DND-41 (cell line): ENCODE measurements around the gene KLK2.

Experiments
- ATAC-seq: fragments of 200-7000 bp; cut with Tn5 transposase; 3 replicates; pipeline ENCODE4 v1.9.1; 2021; ENCODE audit warnings: low read depth; ENCODE audit not compliant: insufficient read depth
- DNase-seq: peaks from one replicate; pipeline ENCODE4 v3.0.0-alpha.2; 2020
- H2AFZ ChIP-seq: 2 replicates; pipeline ENCODE4 v1.6.0; 2012; ENCODE audit warnings: low read depth, low read length
- H3K27ac ChIP-seq: 2 replicates; pipeline ENCODE4 v1.5.1; 2012; ENCODE audit warnings: low read length, inconsistent platforms
- H3K27me3 ChIP-seq: fragments of 200-600 bp; sonication (generic); 2 replicates; pipeline ENCODE4 v1.6.0; 2012; ENCODE audit warnings: low read length, mild to moderate bottlenecking, inconsistent platforms; ENCODE audit not compliant: insufficient read depth, poor library complexity
- H3K36me3 ChIP-seq: 2 replicates; pipeline ENCODE4 v1.5.1; 2012; ENCODE audit warnings: low read length, inconsistent platforms; ENCODE audit not compliant: insufficient read depth
- H3K4me1 ChIP-seq: 2 replicates; pipeline ENCODE4 v1.5.1; 2012; ENCODE audit warnings: mild to moderate bottlenecking, low read length; ENCODE audit not compliant: insufficient read depth
- H3K4me2 ChIP-seq: 2 replicates; pipeline ENCODE4 v1.6.0; 2012; ENCODE audit warnings: mild to moderate bottlenecking, moderate library complexity, low read length, inconsistent platforms; ENCODE audit not compliant: insufficient read depth
- H3K4me3 ChIP-seq, 2 experiments: fragments of 200-600 bp in 1 of 2; shearing (Covaris generic) in 1 of 2; 2 replicates each; pipeline ENCODE4 v1.5.1; 2012 to 2016; ENCODE audit warnings: inconsistent platforms in 2 of 2, low read length in 2 of 2, mild to moderate bottlenecking in 2 of 2, low read depth in 1 of 2, moderate library complexity in 1 of 2
- H3K79me2 ChIP-seq: 2 replicates; pipeline ENCODE4 v1.6.0; 2012; ENCODE audit warnings: low read length, inconsistent platforms; ENCODE audit not compliant: insufficient read depth
- H3K9ac ChIP-seq: 2 replicates; pipeline ENCODE4 v1.6.0; 2012; ENCODE audit warnings: low read depth, mild to moderate bottlenecking, inconsistent platforms, low read length, moderate library complexity
- H3K9me3 ChIP-seq: 2 replicates; pipeline ENCODE4 v1.5.1; 2012; ENCODE audit warnings: low read length, moderate library complexity, mild to moderate bottlenecking, inconsistent platforms; ENCODE audit not compliant: insufficient read depth, severe bottlenecking
- H4K20me1 ChIP-seq: 2 replicates; pipeline ENCODE4 v1.6.0; 2012; ENCODE audit warnings: low read length; ENCODE audit not compliant: insufficient read depth
- CTCF ChIP-seq: IDR thresholded peaks from 2 replicates; pipeline ENCODE4 v1.5.1; 2012; ENCODE audit warnings: borderline replicate concordance, low read length, moderate library complexity, mild to moderate bottlenecking; ENCODE audit not compliant: poor library complexity, severe bottlenecking; ENCODE audit errors: extremely low read depth
- EZH2 ChIP-seq: IDR thresholded peaks from 3 replicates; pipeline ENCODE4 v1.6.1; 2012; ENCODE audit warnings: borderline replicate concordance, low read depth, mild to moderate bottlenecking, moderate library complexity, low read length, inconsistent platforms; ENCODE audit not compliant: severe bottlenecking

KLK2 gene

DNA sequence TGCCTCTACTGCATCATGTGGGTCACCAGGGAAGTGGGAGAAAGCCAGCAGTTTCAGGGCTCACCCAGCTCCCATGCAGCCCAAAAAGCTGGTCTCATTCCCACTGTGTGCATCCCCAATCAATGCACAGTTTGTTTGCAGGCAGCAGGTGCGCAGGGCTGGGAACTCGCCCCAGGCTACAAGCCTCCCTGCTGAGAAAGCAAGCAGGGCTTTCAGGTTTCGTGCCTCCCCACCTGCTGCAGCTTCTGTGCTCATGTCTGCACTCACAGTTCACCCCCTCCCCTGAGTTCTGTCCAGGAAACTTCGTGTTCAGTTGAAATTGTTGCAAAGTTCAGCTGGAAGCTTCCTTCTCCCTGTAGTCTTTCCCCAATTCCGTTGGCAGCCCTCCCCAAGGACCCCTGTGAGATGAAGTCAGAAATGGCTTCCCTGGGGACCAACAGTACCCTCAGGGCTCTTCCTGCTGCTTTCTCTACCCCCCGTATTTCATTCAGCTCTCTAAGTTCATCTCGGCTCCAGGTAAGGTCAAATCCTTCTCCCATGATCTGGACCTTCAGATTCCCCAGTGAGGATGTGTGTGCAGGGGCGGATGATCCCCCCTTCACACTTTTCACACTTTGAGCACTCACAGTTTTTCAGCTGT, 28.8 kb upstream of the KLK2 start:
- Histone ChIP-seq H3K4me3 (no peak overlapping the region), H3K36me3 (no peaks in the 10 kb centered on the region), H3K27ac (no peak overlapping the region), H3K9me3 (no peaks in the 10 kb centered on the region), H4K20me1 (no peaks in the 10 kb centered on the region), H3K4me2 (no peak overlapping the region), H3K9ac (no peak overlapping the region), H3K4me1 (no peaks in the 10 kb centered on the region), H2AFZ (no peak overlapping the region), H3K27me3 (peaks cover 4% of the 10 kb centered on the region), H3K79me2 (no peaks in the 10 kb centered on the region)
- DNase-seq (no peak), ATAC-seq (no peak)
- TF ChIP-seq CTCF (no peak), EZH2 (no peak)

DNA sequence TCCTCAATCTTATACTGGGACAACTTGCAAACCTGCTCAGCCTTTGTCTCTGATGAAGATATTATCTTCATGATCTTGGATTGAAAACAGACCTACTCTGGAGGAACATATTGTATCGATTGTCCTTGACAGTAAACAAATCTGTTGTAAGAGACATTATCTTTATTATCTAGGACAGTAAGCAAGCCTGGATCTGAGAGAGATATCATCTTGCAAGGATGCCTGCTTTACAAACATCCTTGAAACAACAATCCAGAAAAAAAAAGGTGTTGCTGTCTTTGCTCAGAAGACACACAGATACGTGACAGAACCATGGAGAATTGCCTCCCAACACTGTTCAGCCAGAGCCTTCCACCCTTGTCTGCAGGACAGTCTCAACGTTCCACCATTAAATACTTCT, 22.5 kb upstream of the KLK2 start:
- Histone ChIP-seq H3K27ac (no peak overlapping the region), H2AFZ (no peak overlapping the region), H3K27me3 (peaks cover 4% of the 10 kb centered on the region), H3K9me3 (no peaks in the 10 kb centered on the region), H3K4me1 (no peaks in the 10 kb centered on the region), H3K36me3 (no peaks in the 10 kb centered on the region), H4K20me1 (no peaks in the 10 kb centered on the region), H3K9ac (no peak overlapping the region), H3K4me2 (no peak overlapping the region), H3K79me2 (no peaks in the 10 kb centered on the region), H3K4me3 (no peak overlapping the region)
- no peak for DNase-seq
- TF ChIP-seq CTCF = no peak
- TF ChIP-seq EZH2 = no peak
- ATAC-seq = no peak

DNA sequence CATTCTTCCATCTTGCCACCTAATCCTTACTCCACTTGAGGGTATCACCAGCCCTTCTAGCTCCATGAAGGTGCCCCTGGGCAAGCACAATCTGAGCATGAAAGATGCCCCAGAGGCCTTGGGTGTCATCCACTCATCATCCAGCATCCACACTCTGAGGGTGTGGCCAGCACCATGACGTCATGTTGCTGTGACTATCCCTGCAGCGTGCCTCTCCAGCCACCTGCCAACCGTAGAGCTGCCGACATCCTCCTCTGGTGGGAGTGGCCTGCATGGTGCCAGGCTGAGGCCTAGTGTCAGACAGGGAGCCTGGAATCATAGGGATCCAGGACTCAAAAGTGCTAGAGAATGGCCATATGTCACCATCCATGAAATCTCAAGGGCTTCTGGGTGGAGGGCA, 21.6 kb upstream of the KLK2 start:
- Histone ChIP-seq H3K36me3 (no peaks in the 10 kb centered on the region), H4K20me1 (no peaks in the 10 kb centered on the region), H2AFZ (no peak overlapping the region), H3K27ac (no peak overlapping the region), H3K27me3 (peaks cover 4% of the 10 kb centered on the region), H3K4me3 (no peak overlapping the region), H3K4me2 (no peak overlapping the region), H3K9me3 (no peaks in the 10 kb centered on the region), H3K79me2 (no peaks in the 10 kb centered on the region), H3K9ac (no peak overlapping the region), H3K4me1 (no peaks in the 10 kb centered on the region)
- no peak for DNase-seq
- ATAC-seq = no peak
- TF ChIP-seq EZH2 = no peak
- TF ChIP-seq CTCF = no peak
